CD4-positive, alpha-beta T cell treated with Interleukin-17A for 4 hours (primary cell): ENCODE results near the gene DHRS3.

Experiments
- DNase-seq: peaks from one replicate; pipeline ENCODE4 v3.0.0-alpha.2; 2020; ENCODE audit warnings: mixed read lengths

The DHRS3 gene

GRCh38 chr1:12596007-12596821, 21.8 kb downstream of the DHRS3 start:
- peak; percentile 29 for DNase-seq

DNA sequence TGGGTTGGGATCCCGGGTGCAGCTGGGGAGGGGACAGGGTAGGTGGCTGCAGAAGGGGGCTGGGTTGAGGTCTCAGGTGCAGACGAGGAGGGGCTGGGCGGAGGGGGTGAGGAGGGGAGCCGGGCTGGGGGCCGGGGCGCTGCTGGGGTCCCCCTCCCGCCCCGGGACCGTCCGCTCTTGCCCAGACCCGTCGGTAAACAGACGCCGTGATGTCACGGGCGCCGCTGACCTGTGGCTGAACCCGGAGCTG, 22.3 kb downstream of the DHRS3 start:
- no peak for DNase-seq

DNA sequence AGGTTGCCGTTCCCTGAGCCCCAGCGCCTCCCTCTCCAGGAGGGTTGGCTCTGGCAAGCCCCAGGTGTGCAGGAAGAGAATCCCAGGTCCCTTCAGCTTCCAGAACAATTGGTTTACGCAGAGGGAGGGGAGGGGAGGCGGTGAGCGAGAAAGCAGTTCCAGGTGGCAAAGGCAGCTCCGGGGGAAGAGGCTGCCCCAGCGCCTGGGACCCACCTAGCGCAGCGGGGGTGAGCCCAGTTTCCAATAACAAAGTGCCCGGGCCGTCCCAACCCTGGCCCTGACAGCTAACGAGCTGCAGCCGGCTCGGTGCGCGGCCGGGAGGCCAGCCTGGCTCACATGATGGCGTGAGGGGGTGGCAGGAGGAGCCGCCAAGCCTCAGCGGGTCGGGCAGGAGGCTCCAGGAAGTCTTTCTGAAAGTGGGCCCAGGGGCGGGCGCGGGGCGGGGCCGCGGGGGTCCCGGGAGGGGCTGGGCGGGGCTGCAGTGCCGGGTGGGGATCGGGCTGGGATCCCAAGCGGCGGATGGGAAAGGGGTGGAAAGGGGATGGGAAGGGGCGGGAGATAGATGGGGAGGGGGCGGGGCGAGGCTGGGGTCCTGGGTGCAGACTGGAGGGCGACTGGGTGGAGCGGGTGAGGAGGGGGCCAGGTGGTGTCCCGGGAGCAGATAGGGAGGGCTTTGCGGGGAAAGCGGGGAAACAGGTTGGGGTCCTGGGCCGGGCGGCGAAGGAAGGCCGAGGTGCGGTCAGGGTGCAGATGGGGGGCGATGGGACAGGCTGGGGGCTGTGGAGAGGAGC, 22.8 kb downstream of the DHRS3 start:
- DNase-seq: peak; percentile 52

- DNase-seq: no peak
Observed at GRCh38 chr1:12594490-12594889, 23.5 kb downstream of the DHRS3 start.

DNA sequence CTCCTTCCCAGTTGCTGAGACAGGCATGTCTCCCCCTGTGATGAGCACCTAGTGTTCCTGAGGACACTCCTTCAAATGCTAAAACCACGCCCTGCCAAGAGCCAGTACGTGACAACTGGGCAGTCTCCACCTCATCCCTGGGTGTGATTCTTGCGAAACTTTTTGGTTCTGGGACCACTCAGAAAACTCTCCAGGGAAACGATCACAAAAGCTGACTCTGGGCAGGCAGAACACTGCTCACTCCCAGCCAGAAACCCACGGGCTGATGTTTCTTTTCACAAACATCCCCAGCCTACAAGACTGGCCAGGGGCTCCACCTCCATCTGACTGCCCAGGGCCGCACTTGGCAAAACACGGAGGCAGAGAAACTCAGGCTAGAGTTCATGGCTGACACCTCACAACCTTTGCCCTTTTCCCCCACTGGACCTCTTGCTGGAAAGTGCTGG, 24.4 kb downstream of the DHRS3 start:
- no peak for DNase-seq

DNA sequence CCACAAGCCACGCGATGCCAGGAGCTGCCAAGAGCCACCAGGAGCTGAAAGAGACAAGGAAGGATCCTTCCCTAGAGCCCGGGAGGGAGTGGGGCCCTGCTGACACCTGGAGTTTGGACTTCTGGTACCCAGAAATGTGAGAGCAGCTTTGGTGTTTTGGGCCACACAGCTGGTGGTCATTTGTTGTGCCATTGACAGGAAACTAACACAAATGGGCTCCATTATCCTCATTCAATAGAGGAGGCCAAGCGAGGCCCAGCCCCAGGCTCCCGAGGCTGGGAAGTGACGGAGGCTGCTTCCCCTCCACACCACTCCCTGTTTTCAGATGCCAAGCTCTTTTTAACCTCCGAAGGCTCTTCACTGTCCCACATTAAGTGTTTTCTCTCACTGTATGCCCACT, 25.5 kb downstream of the DHRS3 start:
- DNase-seq: no peak

- DNase-seq: no peak
Observed at GRCh38 chr1:12591267-12591938, 26.6 kb downstream of the DHRS3 start.

DNA sequence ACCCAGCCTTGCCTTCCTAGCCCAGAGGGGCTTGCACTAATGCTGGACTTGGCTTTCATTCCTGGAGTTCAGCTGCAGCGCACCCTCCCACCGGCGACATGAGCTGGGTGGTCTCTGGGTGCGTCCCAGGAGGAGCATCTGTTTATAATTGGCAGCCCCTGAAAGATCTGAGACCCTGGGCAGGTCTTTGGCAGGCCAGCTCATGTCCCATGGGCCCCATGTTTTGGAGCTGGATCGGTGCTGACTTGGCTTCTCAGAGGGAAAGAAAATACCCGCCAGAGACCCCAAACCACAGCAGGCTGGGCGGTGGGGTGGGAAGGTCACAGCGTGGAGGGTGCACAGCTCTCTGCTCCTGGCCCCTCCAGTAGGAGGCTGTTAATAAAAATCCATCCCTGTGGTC, 29.3 kb downstream of the DHRS3 start:
- DNase-seq: no peak

- peak; percentile 31 for DNase-seq
Observed at GRCh38 chr1:12587981-12588640, 29.9 kb downstream of the DHRS3 start.

DNA sequence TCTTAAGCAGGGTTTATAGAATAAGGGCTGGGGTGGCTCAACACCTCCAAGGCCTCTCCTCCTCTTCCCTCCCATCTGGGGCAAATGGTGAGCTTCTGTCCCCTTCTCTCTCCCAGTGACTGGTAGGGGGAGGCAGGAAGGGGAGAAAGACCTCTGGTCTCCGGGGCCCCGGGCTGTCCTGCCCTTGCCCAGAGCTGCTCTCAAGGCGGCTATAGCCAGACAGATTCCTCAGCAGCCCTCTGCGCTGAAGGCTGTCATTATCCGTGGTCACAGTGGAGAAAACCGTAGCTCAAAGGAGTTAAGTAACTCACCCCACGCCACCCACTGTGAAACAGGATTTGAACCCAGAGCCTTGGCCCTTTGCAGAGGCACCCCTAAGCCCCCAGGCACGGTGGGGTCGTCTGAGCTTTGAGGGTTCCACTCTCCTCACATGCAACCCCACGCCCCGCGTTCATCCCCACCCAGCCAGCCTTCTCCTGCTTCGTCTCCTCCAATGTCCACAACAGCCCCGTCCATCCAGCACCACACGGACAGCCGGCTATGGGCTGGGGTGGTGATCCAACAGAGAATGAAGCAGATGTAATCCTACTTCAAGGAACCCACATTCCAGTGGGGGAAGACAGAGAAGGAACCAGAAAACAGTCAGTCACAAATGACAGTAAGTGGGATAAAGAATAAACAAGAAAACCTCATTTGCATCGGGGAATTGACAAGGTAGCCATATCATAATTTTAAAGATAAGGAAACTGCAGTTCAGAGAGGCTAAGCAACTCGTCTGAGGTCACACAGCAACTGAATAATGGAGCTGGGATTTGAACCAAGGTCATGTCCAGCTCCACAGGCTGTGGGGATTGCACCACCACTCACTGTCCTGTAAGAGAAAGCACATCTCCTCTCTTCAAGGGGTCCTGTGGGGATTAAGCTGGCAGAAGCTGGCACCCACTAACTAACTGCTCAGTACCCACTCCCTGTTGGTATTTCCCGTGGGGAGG, 31.8 kb downstream of the DHRS3 start:
- no peak for DNase-seq

- DNase-seq: no peak
Observed at GRCh38 chr1:12585536-12585935, 32.5 kb downstream of the DHRS3 start.

GRCh38 chr1:12584900-12585525, 33.0 kb downstream of the DHRS3 start:
- DNase-seq: no peak

DNA sequence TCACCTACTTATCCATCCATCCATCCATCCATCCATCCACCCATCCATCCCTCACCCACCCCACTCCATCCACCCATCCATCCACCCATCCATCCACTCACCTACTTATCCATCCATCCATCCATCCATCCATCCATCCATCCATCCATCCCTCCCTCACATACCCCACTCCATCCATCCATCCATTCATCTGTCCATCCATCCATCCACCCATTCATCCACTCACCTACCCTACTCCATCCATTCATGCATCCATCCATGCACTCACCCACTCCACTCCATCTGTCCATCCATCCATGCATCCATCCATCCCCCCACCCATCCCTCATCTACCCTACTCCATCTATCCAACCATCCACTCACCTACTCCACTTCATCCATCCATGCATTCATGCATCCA, 34.5 kb downstream of the DHRS3 start:
- DNase-seq: no peak

DNA sequence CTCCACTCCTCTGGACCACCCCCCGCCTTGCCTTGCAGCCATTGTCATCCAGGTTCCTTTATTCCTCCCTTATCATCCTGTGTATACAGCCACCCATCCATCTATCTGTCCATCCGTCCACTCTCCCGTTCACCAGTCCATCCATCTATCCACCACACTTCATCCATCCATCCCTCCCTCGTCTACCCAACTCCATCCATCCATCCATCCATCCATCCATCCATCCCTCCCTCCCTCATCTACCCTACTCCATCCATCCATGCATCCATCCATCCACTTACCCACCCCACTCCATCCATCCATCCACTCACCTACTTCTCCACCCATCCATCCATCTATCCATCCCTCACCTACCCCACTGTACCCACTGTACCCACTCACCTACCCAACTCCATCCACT, 35.4 kb downstream of the DHRS3 start:
- no peak for DNase-seq

DNA sequence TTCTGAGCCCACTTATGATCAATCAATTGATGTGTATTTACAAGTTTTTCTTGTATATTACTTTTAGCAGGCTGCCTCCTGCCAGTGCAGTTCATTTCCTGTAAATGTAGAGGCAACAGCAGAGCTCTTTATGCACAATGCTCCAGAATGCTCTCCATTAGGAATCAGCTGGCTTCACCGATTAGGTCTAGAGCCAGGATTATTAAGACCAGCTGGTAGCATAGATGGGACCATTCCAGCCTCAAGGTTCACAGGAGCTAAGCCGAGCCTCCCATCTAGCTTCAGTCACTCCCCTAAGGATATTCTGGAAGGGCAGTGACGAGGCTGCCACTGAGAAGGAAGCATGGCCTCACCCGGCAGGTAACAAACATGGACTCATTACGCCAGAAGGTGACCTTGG, 36.8 kb downstream of the DHRS3 start:
- no peak for DNase-seq

DNA sequence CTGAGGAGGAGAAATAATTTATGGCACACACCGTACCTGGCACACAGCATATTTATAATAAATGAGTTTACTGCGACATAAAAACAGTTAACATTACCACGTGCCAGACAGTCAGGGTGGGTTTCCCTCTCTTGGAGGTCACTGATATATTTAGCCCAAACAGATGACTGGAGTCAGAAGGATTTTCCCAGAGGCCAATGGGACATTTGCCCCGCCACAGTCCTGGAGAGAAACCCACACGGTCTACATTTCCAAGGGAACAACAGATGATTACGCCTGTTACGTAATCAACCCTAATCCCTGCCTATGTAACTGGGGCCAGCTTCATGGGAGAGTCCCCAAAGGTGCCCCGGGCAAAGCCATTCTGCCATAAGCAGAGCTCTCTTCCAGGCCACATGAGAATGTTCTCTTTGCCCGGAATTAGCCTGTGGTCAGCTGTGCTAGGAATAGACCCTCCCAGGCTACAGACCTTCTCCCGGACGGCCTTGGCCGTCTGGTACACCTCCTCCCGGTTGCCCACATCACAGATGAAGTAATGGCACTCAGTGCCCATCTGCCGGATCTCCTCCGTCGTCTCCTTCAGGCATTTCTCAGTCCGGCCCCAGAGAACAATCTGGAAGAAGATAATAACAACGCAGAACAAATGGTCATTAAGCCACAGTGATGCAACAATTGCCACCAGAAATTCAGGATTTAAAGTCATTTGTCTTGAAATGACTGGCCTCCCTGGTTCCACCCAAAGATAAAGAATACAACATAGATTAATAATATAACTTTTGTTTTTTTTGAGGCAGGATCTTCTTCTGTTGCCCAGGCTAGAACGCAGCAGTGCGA, 37.7 kb downstream of the DHRS3 start:
- DNase-seq: no peak

DNA sequence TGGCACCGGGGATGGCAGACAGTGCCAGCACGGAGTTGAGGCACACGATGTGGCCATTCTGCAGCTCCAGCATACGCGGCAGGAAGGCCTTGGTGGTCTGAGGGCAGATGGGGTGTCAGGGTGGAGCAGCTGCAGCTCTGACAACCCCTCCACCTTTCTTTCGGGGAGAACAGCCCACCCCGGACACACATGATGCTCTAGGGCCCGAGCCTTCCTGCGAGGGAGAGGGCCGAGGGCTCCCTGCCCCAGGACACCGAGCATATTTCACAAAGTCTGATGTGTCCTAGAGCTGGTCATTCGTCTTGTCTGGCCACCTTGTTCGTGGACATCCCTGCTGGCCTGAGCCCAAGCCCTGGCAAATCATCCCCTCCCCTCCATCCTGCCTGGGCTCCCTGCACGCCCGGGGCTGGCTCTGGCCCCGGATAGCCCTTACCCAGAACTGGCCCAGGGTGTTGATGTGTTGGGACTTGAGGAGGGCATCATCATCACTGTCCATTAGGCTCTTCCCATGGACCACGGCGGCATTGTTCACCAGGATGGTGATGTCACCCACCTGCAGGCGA, 39.1 kb downstream of the DHRS3 start:
- DNase-seq: no peak

- DNase-seq: no peak
Observed at GRCh38 chr1:12577020-12577419, 41.0 kb downstream of the DHRS3 start.

GRCh38 chr1:12574757-12575139, 43.3 kb downstream of the DHRS3 start:
- DNase-seq: no peak
